Sigmoid colon (tissue), 4 donors: ENCODE results near the gene KCNAB2.

Source experiments
- CTCF ChIP-seq, 4 experiments: fragments of 450-650 bp in 3 of 4; fragments of 200-600 bp in 1 of 4; IDR thresholded peaks; one replicate each; pipeline ENCODE4 v1.5.1; 2016 to 2019; ENCODE audit warnings: antibody characterized with exemption in 4 of 4, mild to moderate bottlenecking in 3 of 4, moderate library complexity in 2 of 4
- EP300 ChIP-seq, 4 donors: sonication (generic); formaldehyde crosslinking; IDR thresholded peaks; one replicate each; pipeline ENCODE4 v1.6.1; 2017; ENCODE audit warnings: antibody characterized with exemption in 4 of 4
- POLR2A ChIP-seq, 2 donors: fragments of 450-650 bp; IDR thresholded peaks; one replicate each; pipeline ENCODE4 v1.6.1; 2016; ENCODE audit warnings: antibody characterized with exemption in 2 of 2, mild to moderate bottlenecking in 2 of 2, moderate library complexity in 2 of 2
- POLR2AphosphoS5 ChIP-seq, 4 donors: sonication (generic); formaldehyde crosslinking; IDR thresholded peaks; one replicate each; pipeline ENCODE4 v1.6.1; 2017; ENCODE audit warnings: antibody characterized with exemption in 4 of 4

GRCh38 chr1:6011946-6012258, 33.8 kb upstream of the KCNAB2 start:
- no peak for TF ChIP-seq CTCF (IDR thresholded peaks at IDR 0.05)
- no peak for TF ChIP-seq EP300 (IDR thresholded peaks at IDR 0.05)
- no peak for TF ChIP-seq POLR2A (IDR thresholded peaks at IDR 0.05)
- no peak for TF ChIP-seq POLR2AphosphoS5 (IDR thresholded peaks at IDR 0.05)
